ENCODE measurements around the gene CAPN10. TPM values are rescaled to one million over a fixed set of nuclear protein-coding genes. Genes with fewer than 3 reads are reported as not detected.
A peak's percentile ranks its signal among the peaks of the same experiment; 100 is the strongest.

Gene CAPN10
- total and polyA plus RNA-seq, 2 donors (not counting 3 experiments of a cell fraction or from before 2014, with no cell fraction given) = 25.2 to 39.9 TPM

GRCh38 chr2:240584486-240585031 is 2.0 kb upstream of the CAPN10 start:
- CTCF ChIA-PET = interaction anchor here (5.3 kb wide), 1 partner anchor 18 kb away, joined by 47 read pairs; no protein-coding TSS in a partner anchor
- no peak for TF ChIP-seq MAX (IDR thresholded peaks at IDR 0.05; ENCODE audit: insufficient read depth, insufficient read length)
- no peak for TF ChIP-seq JUN (IDR thresholded peaks at IDR 0.05; ENCODE audit: borderline replicate concordance, insufficient read depth, insufficient read length, low read depth)
- no peak for TF ChIP-seq GATA2 (IDR thresholded peaks at IDR 0.05; ENCODE audit: insufficient read depth, insufficient read length, low read depth, low read length)
- TF ChIP-seq FOS (IDR thresholded peaks at IDR 0.05; ENCODE audit: borderline replicate concordance, insufficient read depth, low read length) = no peak
- TF ChIP-seq POLR2AphosphoS5 (IDR thresholded peaks at IDR 0.05; ENCODE audit: insufficient read depth, low read depth, low read length) = no peak
- TF ChIP-seq CTCF (IDR thresholded peaks at IDR 0.05; ENCODE audit: extremely low read depth in 1 of 2, insufficient read depth in 1 of 2, low read depth in 1 of 2, low read length in 2 of 2) = no peak
- TF ChIP-seq EZH2 (IDR thresholded peaks at IDR 0.05; ENCODE audit: borderline replicate concordance, low read depth, low read length, severe bottlenecking) = no peak
- no peak for TF ChIP-seq POLR2A (IDR thresholded peaks at IDR 0.05; ENCODE audit: low read depth, low read length)
- intact Hi-C loops (cut with micrococcal nuclease) (no loop called here), dilution Hi-C loops (cut with MboI; ENCODE audit: extremely low pct_ligation_motif_present, low sequenced_read_pairs) (no loop called here)
- Histone ChIP-seq H3K9me3 (replicated peaks; ENCODE audit: control insufficient read depth, insufficient read depth, low read length) (no peaks in the 10 kb centered on the region), H3K79me2 (ENCODE audit: control insufficient read depth, insufficient read depth, low read length) (peaks cover 51% of the 10 kb centered on the region), H3K4me3 (replicated peaks in 1 of 3; ENCODE audit: insufficient read depth in 1 of 3, low read depth in 1 of 3, low read length in 3 of 3) (no peak overlapping the region), H3K9me1 (replicated peaks; ENCODE audit: control insufficient read depth, extremely low read depth, insufficient read depth, low read length) (no peaks in the 10 kb centered on the region), H3K27ac (ENCODE audit: insufficient read depth, low read depth, low read length) (no peak overlapping the region), H4K20me1 (replicated peaks; ENCODE audit: control insufficient read depth, extremely low read depth, insufficient read depth, low read length) (no peaks in the 10 kb centered on the region), H3K27me3 (ENCODE audit: control insufficient read depth in 2 of 2, insufficient read depth in 2 of 2, low read length in 2 of 2) (no peaks in the 10 kb centered on the region), H3K4me1 (ENCODE audit: control insufficient read depth, extremely low read depth, insufficient read depth, low read length) (peaks cover 17% of the 10 kb centered on the region), H3K4me2 (ENCODE audit: insufficient read depth, low read length) (no peak overlapping the region), H3K36me3 (ENCODE audit: control insufficient read depth in 2 of 2, extremely low read depth in 1 of 2, insufficient read depth in 2 of 2, low read length in 2 of 2) (no peaks in the 10 kb centered on the region), H3K9ac (replicated peaks; ENCODE audit: extremely low read depth, insufficient read depth, low read length) (no peak overlapping the region), H2AFZ (ENCODE audit: low read depth, low read length) (no peak overlapping the region)
- DNase-seq (ENCODE audit: low read depth, low spot score) = no peak
- no TSS peak for BruUV-seq (replicated peaks)
- POLR2A ChIA-PET = interaction anchor here (3.3 kb wide), 1 partner anchor 24 kb away, joined by 13 read pairs; no protein-coding TSS in a partner anchor
- FAIRE-seq = peak; percentile 54

All from endothelial cell of umbilical vein (primary cell).